Naive thymus-derived CD8-positive, alpha-beta T cell (primary cell): ENCODE results near the gene FUT7. TPM values are rescaled to one million over a fixed set of nuclear protein-coding genes. Genes with fewer than 3 reads are reported as not detected.
"Not testable (repeated sequence)": the region's sequence is repeated elsewhere in the genome, so short reads cannot be mapped to it uniquely, and the experiment has no call there.

Source experiments
- ATAC-seq, 2 donors: fragments of 150-1000 bp; cut with Tn5 transposase in 1 of 2; sonication (Bioruptor Pico), chemical (Tn5 transposase) in 1 of 2; 1 replicate in 1 of 2; 2 replicates in 1 of 2; pipeline ENCODE4 v1.10.0; 2021; ENCODE audit warnings: mild to moderate bottlenecking in 2 of 2, moderate library complexity in 2 of 2
- POLR2A ChIA-PET: fragments of 350-600 bp; sonication (Branson Sonifier 250); formaldehyde crosslinking; loops from one replicate; lab custom pipeline; 2021; ENCODE audit warnings: antibody characterized with exemption; lab: Charles Lee
- DNase-seq, 10 donors: peaks; one replicate each; pipeline versions ENCODE4 v3.0.0 to v3.0.0-alpha.2; 2020 to 2022
- H3K27ac Mint-ChIP-seq, 10 donors: one replicate each; pipeline ENCODE4 v1.8.0; 2020 to 2022; ENCODE audit warnings: mild to moderate bottlenecking in 10 of 10, mixed read lengths in 10 of 10, moderate library complexity in 4 of 10, inconsistent platforms in 1 of 10
- H3K27me3 Mint-ChIP-seq, 5 donors: one replicate each; pipeline ENCODE4 v1.8.0; 2021 to 2022; ENCODE audit warnings: mixed read lengths in 5 of 5
- H3K36me3 Mint-ChIP-seq, 3 donors: one replicate each; pipeline ENCODE4 v1.8.0; 2020 to 2022; ENCODE audit warnings: mixed read lengths in 3 of 3, mild to moderate bottlenecking in 2 of 3, inconsistent platforms in 1 of 3
- H3K4me1 Mint-ChIP-seq, 4 donors: one replicate each; pipeline ENCODE4 v1.8.0; 2021 to 2022; ENCODE audit warnings: mixed read lengths in 4 of 4
- H3K4me3 Mint-ChIP-seq, 10 donors: one replicate each; pipeline ENCODE4 v1.8.0; 2020 to 2022; ENCODE audit warnings: mild to moderate bottlenecking in 10 of 10, mixed read lengths in 10 of 10, moderate library complexity in 6 of 10, inconsistent platforms in 1 of 10
- H3K9me3 Mint-ChIP-seq, 9 donors: one replicate each; pipeline ENCODE4 v1.8.0; 2020 to 2022; ENCODE audit warnings: mixed read lengths in 9 of 9, mild to moderate bottlenecking in 3 of 9, inconsistent platforms in 1 of 9, moderate library complexity in 1 of 9
- polyA plus RNA-seq, 3 donors: library from polyadenylated mRNA; unstranded; fragments of 300-500 nt; fragmentation: Illumina TruSeq; gene quantifications; one replicate each; pipeline ENCODE4 v1.2.3, GENCODE V29; 2021
- total RNA-seq, 8 experiments: library from RNA in 2 of 8; stranded (reverse) in 2 of 8; gene quantifications; one replicate each; pipeline ENCODE4 v1.2.3 and lab custom pipeline; 2021 to 2026

FUT7 gene
- total and polyA plus RNA-seq, 5 experiments from 2014 or later = 0.13 to 1.6 (median 1.4) TPM; not detected in 1

DNA sequence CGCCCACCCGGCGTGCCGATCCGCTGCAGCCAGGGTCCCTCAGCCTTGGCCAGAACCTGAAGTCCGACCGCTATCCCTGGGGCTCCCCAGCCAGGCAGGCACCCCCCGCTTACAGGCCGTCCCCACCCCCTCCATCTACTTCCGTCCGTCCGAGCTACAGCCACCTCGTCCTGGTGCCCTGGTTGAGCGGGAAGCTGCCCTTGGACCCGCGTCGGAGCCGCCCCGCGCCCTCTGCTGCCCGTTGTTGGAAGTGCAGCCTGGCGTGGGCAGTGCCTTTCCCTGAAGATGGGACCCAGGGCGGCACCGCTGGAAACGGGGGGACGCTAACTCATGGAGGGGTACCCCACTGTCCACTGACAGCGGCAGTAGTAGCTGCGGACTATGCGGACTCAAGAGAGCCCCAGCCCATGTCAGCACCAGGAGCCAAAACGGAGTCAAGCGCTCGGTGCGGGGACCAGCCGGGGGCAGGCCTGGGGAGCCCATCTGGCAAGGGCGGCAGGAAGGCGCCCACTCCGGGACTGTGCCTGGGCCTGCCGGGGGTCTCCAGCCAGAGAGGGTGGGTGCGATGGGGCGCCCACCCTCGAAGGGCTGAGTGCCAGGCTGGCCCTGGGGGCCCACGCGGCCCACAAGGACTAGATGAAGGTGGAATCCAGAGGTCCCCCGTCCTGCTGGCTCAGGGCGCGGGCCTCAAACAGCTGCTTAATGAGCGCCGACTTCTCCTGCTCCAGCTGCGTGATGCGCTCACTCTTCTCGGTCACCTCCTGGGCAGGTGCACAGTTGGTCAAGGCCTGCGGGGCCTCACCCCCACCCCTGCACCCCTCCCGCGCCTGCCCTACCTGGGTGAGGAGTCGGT lies 32.4 kb upstream of the FUT7 start:
- Mint-ChIP-seq H3K4me3 (no peak overlapping the region), H3K27me3 (peaks cover 0 to 8% (median 4%) of the 10 kb centered on the region in 5 donors), H3K4me1 (peaks cover 6 to 11% (median 7%) of the 10 kb centered on the region in 4 donors), H3K27ac (no peak overlapping the region), H3K36me3 (no peaks in the 10 kb centered on the region), H3K9me3 (no peaks in the 10 kb centered on the region)
- POLR2A ChIA-PET = interaction anchor here (1.0 to 1.1 kb wide), 2 partner anchors 22 to 116 kb away, joined by 3 read pairs; no protein-coding TSS in a partner anchor
- DNase-seq (peak in 7 of 10 donors; percentile 46 to 57 (median 50)), ATAC-seq (no peak)

DNA sequence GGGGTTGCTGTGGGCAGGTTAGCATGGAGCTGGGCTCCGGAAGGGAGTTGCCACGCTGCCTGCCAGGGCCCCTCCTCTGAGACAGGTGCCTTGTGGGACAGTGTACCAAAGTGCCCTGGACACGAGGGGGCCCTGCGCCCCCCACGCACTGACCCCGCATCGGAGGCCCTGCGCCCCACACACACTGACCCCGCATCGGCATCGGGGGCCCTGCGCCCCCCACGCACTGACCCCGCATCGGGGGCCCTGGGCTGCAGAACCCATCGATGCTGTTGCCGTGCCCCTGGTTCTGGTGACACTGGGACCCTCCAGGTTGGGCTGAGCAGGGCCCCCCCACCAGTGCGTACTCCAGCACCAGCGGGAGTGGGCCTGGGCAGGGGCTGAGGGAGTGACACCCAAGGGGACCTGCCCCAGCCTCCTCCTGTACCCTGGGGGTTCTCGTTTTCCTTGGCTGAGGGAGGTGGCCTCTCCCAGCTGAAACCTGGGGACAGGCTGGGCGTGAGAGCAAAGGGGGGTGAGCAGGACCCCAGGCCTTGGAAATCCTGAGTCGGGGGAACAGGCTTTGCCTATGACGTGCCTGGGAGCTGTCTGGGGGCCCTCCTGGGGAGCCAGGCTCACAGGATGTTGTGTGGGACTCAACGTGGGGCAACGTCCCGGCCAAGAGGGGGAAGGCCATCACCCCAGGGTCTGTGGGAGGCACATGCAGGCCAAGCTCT lies 31.6 kb upstream of the FUT7 start:
- no peaks in the 10 kb centered on the region for H3K36me3 Mint-ChIP-seq
- peaks cover 6 to 11% (median 7%) of the 10 kb centered on the region in 4 donors for H3K4me1 Mint-ChIP-seq
- DNase-seq (no peak), ATAC-seq (no peak)
- H3K4me3 Mint-ChIP-seq = no peak overlapping the region
- H3K27me3 Mint-ChIP-seq = peaks cover 0 to 8% (median 4%) of the 10 kb centered on the region in 5 donors
- no peak overlapping the region for H3K27ac Mint-ChIP-seq
- POLR2A ChIA-PET = interaction anchor here (1.1 kb wide), 1 partner anchor 116 kb away, joined by 3 read pairs; no protein-coding TSS in a partner anchor
- no peaks in the 10 kb centered on the region for H3K9me3 Mint-ChIP-seq

DNA sequence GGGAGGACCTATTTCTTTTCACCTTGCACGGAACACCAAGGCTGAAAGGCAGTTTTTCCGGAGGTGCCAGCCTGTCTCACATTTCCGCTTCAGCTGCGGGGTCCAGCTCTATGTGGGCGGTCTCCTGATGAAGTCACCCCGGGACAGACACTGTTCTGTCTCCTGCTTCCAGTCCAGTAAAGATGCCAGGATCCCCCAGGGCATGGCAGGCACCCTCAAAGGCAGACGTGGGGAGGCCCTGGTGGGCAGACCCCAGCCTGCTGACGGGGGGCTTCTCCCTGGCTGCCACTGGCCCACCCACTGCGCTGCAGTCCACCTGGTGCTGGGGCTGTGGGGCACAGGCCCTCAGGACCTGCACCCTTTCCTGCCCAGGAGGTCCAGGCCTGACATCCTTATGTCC lies 30.9 kb upstream of the FUT7 start:
- H3K27me3 Mint-ChIP-seq, H3K27ac Mint-ChIP-seq, H3K4me1 Mint-ChIP-seq, H3K4me3 Mint-ChIP-seq, H3K9me3 Mint-ChIP-seq, ATAC-seq, DNase-seq, H3K36me3 Mint-ChIP-seq, POLR2A ChIA-PET: not testable (repeated sequence)

DNA sequence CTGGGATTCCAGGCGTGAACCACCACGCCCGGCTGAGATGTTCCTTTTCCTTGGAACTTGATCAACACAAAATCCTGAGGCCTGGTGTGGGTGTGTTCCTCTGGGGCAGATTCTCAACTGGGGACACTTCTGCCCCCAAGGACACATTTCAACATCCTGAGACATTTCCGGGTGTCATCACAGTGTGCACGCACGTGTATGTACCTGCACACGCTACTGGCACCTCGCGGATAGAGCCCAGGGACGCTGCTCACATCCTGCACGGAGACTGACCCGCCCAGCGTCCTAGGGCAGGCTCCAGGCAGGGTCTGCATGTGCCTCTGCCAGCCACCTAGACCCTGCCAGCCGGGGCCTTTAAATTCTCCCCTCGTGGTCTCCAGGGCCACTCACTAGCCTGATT lies 30.5 kb upstream of the FUT7 start:
- H3K27me3 Mint-ChIP-seq = peaks cover 0 to 3% (median 0%) of the 10 kb centered on the region in 5 donors
- POLR2A ChIA-PET = no interaction called here
- H3K27ac Mint-ChIP-seq = no peak overlapping the region
- DNase-seq (no peak), ATAC-seq (no peak)
- no peaks in the 10 kb centered on the region for H3K9me3 Mint-ChIP-seq
- no peak overlapping the region for H3K4me3 Mint-ChIP-seq
- H3K36me3 Mint-ChIP-seq = no peaks in the 10 kb centered on the region
- H3K4me1 Mint-ChIP-seq = peaks cover 0 to 6% (median 3%) of the 10 kb centered on the region in 4 donors

DNA sequence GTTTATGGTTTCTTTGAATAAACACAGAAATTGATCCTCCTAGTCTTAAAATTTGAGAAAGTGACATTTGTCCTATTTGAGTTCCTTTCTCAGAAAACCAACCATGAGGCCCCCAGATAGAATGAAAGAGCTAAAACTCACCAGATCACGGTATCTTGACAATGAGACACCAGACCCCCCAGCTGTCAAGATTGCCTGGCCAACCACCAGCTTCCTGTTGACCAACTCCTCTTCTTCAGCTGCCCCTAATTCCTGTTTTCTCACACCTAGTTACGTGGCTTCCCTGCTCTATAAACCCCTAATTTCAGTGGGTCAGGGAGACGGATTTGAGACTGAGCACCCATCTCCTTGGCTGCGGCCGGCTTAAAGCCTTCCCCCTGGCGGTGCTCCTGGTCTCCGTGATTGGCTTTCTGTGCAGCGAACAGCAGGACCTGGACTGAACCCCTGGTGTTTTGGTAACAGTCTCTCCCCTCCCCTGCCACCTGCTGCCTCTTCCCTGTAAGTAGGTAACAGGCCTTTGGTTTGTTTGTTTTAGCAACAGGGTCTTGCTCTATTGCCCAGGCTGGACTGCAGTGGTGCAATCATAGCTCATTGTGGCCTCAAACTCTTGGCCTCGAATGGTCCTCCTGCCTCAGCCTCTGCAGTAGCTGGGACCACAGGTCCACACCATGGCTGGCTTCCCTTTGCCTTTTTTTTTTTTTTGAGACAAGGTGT lies 26.8 kb upstream of the FUT7 start:
- ATAC-seq = no peak
- Mint-ChIP-seq H3K36me3 (no peaks in the 10 kb centered on the region), H3K9me3 (no peaks in the 10 kb centered on the region), H3K27ac (no peak overlapping the region), H3K4me1 (no peaks in the 10 kb centered on the region), H3K4me3 (peak overlapping the region in 1 of 10 donors; percentile 20), H3K27me3 (no peaks in the 10 kb centered on the region)
- DNase-seq = no peak
- POLR2A ChIA-PET = interaction anchor here (0.9 kb wide), 1 partner anchor 12 kb away, joined by 6 read pairs; the partner anchor contains the start of gene SAPCD2

DNA sequence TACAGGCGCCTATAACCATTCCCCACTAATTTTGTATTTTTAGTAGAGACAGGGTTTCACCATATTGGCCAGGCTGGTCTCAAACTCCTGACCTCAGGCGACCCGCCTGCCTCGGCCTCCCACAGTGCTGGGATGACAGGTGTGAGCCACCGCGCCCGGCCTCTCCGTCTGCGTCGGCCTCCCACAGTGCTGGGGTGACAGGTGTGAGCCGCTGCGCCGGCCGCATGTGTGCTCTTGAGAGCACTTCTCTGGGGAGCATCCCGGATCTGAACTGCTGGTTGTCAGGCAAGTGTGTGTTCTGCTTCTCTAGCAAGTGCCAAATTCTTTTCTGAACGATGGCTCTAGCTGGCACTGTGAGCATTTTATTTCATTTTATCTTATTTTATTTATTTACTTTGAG lies 25.7 kb upstream of the FUT7 start:
- Mint-ChIP-seq H3K27me3 (peaks cover 0 to 4% (median 0%) of the 10 kb centered on the region in 5 donors), H3K4me3 (no peak overlapping the region), H3K36me3 (no peaks in the 10 kb centered on the region), H3K9me3 (no peaks in the 10 kb centered on the region), H3K4me1 (no peaks in the 10 kb centered on the region), H3K27ac (no peak overlapping the region)
- ATAC-seq (no peak), DNase-seq (no peak)
- POLR2A ChIA-PET = no interaction called here

DNA sequence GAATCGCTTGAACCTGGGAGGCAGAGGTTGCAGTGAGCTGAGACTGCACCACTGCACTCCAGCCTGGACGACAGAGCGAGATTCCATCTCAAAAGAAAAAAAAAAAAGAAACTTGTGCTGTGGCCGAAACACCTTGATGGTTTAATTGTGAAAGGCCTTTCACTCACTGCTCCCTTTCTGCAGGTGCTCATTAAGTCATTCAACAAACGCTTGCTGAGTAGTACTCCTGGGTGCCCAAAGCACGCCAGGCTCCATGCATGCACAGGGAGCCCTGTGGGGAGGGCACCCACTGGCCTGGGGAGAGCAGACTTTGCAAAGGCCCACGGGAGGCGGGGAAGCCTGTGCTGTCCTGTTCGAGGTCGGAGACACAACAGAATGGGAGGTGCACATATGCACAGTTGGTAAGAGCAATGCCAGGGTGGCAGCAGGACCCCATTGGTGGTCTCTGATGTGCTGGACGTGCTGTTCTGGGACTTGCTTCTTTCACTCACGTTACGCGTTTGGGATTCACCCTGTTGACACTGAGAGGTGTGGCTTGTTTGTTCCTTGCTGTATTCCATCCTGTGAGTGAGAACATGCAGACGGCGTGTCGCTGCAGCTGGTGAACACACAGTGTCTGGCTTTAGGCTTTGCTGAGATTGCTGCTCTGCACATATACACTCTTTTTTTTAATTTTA lies 25.0 kb upstream of the FUT7 start:
- POLR2A ChIA-PET = no interaction called here
- DNase-seq (no peak), ATAC-seq (no peak)
- no peak overlapping the region for H3K27ac Mint-ChIP-seq
- H3K4me1 Mint-ChIP-seq = no peaks in the 10 kb centered on the region
- no peaks in the 10 kb centered on the region for H3K9me3 Mint-ChIP-seq
- H3K36me3 Mint-ChIP-seq = no peaks in the 10 kb centered on the region
- peaks cover 0 to 10% (median 0%) of the 10 kb centered on the region in 5 donors for H3K27me3 Mint-ChIP-seq
- peak overlapping the region in 2 of 10 donors; percentile 2 to 30 for H3K4me3 Mint-ChIP-seq

DNA sequence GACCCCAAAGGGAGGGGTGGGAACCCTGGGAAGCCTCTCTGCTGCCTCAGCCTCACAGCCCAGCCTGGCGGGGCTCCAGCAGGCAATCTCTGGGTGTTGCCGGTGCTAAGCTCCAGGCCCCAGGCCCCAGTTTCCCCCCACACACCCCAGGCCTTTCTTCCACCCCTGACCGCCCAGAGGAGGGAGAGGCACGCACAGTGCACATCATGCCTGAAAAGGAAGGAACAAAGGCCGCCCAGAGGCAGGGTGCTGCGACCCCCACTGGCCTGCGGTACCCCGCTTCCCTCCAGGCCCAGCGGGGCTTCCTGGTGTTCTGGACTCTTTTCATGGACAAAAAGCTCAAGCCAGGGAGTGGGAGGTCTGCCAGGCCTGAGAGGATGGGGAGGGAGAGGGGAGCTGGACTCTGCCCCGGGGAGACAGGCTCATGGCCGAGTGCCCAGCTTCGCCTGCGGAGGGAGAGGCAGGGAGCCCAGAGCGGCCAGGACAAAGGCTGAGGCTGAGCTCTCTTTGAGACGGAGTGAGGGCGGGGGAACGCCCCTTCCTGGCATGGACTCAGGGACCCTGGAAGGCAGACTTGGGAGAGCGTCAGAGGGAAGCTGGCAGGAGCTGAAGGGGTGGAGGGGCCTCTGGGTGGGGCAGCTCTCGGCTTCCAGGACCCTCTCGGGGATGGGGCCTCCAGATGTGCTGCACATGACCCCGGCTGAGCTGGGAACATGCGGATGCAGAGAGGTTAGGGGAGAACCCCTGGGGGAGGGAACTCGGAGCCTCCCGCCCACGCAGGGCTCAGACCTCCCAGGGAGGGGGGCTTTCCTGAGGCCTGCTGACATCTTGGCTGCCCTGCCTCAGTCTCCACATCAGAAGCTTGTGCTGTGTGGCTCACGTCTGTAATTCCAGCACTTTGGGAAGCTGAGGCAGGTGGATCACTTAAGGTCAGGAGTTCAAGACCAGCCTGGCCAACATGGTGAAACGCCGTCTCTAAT lies 23.8 kb upstream of the FUT7 start:
- no peaks in the 10 kb centered on the region for H3K9me3 Mint-ChIP-seq
- no peak overlapping the region for H3K4me3 Mint-ChIP-seq
- no peak overlapping the region for H3K27ac Mint-ChIP-seq
- ATAC-seq (no peak), DNase-seq (no peak)
- peaks cover 0 to 16% (median under 1%) of the 10 kb centered on the region in 5 donors for H3K27me3 Mint-ChIP-seq
- H3K4me1 Mint-ChIP-seq = no peaks in the 10 kb centered on the region
- POLR2A ChIA-PET = interaction anchor here (0.8 kb wide), 1 partner anchor 96 kb away, joined by 3 read pairs; no protein-coding TSS in a partner anchor
- no peaks in the 10 kb centered on the region for H3K36me3 Mint-ChIP-seq

DNA sequence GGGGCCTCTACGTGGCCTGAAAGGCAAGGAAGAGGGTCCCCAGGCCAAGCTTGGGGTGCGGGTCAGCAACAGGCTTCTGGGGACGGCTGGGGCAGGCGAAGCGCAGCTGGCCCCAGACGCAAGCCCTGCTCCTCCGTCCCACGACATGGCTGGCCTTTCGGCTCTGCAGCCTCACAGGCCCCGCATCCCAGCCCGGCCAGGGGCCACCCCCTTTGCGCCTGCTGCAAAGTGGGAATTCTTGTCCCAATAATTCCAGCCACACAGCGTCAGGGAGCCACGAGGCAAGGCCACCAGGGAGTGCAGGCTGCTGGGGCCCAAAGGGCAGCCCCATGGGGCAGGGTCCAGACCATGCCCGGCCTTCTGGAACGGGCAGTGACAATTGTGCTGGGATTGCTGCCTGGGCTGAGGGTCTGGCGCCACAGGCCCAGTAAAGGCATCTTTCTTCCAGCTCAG lies 23.1 kb upstream of the FUT7 start:
- H3K27ac Mint-ChIP-seq = no peak overlapping the region
- peak overlapping the region in 1 of 10 donors; percentile 33 for H3K4me3 Mint-ChIP-seq
- H3K36me3 Mint-ChIP-seq = no peaks in the 10 kb centered on the region
- no peaks in the 10 kb centered on the region for H3K9me3 Mint-ChIP-seq
- ATAC-seq (no peak), DNase-seq (no peak)
- H3K27me3 Mint-ChIP-seq = peaks cover 0 to 23% (median 7%) of the 10 kb centered on the region in 5 donors
- H3K4me1 Mint-ChIP-seq = no peaks in the 10 kb centered on the region
- POLR2A ChIA-PET = interaction anchor here (0.8 kb wide), 1 partner anchor 95 kb away, joined by 3 read pairs; no protein-coding TSS in a partner anchor

DNA sequence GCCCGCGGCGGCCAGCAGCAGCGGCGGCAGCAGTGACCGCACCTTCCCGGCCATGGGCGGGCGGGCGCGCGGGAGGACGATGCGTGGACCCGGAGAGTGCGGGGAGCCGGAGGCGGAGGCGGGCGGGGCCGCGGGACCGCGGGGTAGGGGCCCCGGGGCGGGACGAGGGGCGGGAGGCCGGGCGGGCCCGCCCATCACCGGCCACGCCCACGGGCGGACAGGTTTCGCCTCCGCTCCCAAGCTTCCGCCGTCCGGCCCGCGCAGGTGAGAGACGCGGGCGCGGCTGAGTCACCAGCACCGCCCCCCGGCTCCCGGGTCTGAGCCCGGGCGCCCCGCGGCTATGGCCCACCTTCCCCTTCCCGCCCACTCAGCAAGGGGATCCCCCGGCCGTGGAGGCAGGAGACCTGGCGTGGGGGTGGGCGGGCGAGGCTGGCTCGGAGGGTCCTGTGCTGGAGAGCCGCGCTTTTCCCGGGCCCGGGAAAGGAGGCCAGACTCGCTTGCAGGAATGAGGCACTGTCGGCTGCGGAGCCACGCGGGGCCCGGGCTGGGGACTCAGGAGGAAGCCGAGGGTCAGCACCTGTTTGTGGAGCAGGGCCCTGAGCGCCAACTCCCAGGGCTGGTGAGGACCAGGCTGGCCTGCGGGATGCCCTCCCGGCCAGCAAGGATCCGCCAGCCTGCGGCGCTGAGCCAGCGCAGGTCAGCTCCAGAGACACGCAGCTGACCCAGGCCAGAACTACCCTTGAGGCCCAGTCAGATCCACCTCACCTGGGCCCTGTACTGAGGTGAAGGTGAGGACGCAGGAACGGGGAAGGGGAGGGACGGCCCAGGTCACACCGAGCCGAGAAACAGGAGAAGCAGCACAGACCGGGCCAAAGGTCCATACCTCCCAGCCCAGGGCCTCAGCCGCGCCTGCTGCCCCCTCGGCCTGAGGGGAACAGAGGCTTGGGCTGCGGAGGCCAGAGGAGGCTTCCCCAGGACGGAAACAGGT lies 22.4 kb upstream of the FUT7 start, which contains the start of gene ENTPD2:
TSS of gene ENTPD2 (minus strand) at position 118 of the 988 bp plus-strand sequence. CDS start at position 54, 64 bp downstream.
- Mint-ChIP-seq H3K36me3 (peaks cover 0 to 3% (median 0%) of the 10 kb centered on the region in 3 donors), H3K9me3 (no peaks in the 10 kb centered on the region), H3K27me3 (peaks cover 3 to 29% (median 13%) of the 10 kb centered on the region in 5 donors), H3K4me1 (peaks cover 0 to 6% (median under 1%) of the 10 kb centered on the region in 4 donors), H3K4me3 (peak within 1 kb of the TSS in 3 of 10 donors; percentile 19 to 47 (median 31)), H3K27ac (no peak within 1 kb of the TSS)
- DNase-seq (no peak), ATAC-seq (peak; percentile 59 to 65)
- POLR2A ChIA-PET = interaction anchor here (0.8 kb wide), 1 partner anchor 94 kb away, joined by 3 read pairs; no protein-coding TSS in a partner anchor
